Measurements from ENCODE around the gene CCDC81.

Gene CCDC81

DNA sequence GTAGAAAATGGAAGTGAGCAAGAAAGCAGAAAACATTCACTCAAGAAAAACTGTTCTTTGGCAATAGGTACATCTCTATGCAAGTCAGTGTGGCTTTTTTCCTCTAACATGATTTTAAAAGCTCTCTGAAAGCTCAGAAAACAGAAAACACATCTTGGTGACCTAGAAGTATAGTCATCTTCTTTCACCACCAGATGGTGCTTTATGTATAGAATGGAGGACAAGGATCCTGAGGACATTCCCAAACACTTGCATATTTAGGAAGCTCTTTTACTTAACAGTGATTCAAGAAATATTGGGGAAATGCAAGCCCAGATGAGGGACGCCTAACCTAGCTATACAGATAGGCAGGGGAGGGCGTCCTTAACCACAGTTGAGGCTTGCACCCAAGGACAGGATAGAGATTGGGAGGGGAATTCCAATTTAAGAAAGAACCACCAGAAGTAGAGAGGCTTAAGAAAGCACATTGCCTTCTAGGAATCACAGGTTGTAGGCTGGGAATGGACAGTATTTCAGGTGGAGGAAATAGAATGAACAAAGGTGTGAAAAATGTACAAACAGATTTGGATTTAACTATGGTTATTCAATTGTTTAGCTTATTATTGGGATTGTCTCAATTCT, 13.8 kb upstream of the CCDC81 start:
- Histone ChIP-seq H3K36me3 (replicated peaks; ENCODE audit: low read depth, low read length) (no peaks in the 10 kb centered on the region), H3K9ac (ENCODE audit: low read length) (no peak overlapping the region), H3K4me3 (ENCODE audit: low read length) (no peak overlapping the region), H2AFZ (ENCODE audit: low read depth, low read length) (no peak overlapping the region), H3K9me3 (ENCODE audit: insufficient read depth, low read length) (0 out of 2 replicates have a peak, but pooled peaks cover 5% of the 10 kb centered on the region), H3K4me1 (ENCODE audit: low read length) (no peaks in the 10 kb centered on the region), H3K79me2 (ENCODE audit: low read length) (no peaks in the 10 kb centered on the region), H4K20me1 (ENCODE audit: insufficient read depth, low read length) (no peaks in the 10 kb centered on the region), H3K27ac (ENCODE audit: low read length) (no peak overlapping the region), H3K27me3 (ENCODE audit: low read depth, low read length) (no peaks in the 10 kb centered on the region), H3K4me2 (ENCODE audit: low read length) (no peak overlapping the region)
- TF ChIP-seq, protein P1, sequence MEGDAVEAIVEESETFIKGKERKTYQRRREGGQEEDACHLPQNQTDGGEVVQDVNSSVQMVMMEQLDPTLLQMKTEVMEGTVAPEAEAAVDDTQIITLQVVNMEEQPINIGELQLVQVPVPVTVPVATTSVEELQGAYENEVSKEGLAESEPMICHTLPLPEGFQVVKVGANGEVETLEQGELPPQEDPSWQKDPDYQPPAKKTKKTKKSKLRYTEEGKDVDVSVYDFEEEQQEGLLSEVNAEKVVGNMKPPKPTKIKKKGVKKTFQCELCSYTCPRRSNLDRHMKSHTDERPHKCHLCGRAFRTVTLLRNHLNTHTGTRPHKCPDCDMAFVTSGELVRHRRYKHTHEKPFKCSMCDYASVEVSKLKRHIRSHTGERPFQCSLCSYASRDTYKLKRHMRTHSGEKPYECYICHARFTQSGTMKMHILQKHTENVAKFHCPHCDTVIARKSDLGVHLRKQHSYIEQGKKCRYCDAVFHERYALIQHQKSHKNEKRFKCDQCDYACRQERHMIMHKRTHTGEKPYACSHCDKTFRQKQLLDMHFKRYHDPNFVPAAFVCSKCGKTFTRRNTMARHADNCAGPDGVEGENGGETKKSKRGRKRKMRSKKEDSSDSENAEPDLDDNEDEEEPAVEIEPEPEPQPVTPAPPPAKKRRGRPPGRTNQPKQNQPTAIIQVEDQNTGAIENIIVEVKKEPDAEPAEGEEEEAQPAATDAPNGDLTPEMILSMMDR (IDR thresholded peaks at IDR 0.05; ENCODE audit: low read depth, low read length): peak; percentile 26
- no peak for TF ChIP-seq EZH2phosphoT487 (IDR thresholded peaks at IDR 0.05; ENCODE audit: low read depth)

DNA sequence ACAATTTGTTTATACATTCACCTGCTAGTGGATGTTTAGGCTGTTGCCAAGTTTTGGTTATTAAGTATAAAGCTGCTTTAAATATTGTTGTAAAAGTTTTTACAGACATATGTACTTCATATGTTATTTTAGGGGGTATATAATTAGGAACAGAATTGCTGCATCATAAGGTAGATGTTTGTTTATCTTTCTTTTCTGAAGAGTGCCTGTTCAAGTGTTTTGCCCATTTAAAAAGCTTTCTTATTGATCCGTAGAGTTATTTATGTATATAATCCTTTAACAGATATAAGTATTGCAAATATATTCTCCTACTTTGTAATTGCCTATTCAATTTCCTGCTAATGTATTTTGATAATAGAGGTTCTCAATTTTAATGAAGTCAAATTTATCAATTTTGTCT, 11.3 kb upstream of the CCDC81 start:
- H3K9me3 ChIP-seq (ENCODE audit: insufficient read depth, low read length): 0 out of 2 replicates have a peak, but pooled peaks cover 5% of the 10 kb centered on the region
- H3K4me1 ChIP-seq (ENCODE audit: low read length): no peaks in the 10 kb centered on the region
- H3K4me2 ChIP-seq (ENCODE audit: low read length): no peak overlapping the region
- no peak overlapping the region for H2AFZ ChIP-seq (ENCODE audit: low read depth, low read length)
- H3K27me3 ChIP-seq (ENCODE audit: low read depth, low read length): no peaks in the 10 kb centered on the region
- no peaks in the 10 kb centered on the region for H3K79me2 ChIP-seq (ENCODE audit: low read length)
- no peak overlapping the region for H3K4me3 ChIP-seq (ENCODE audit: low read length)
- no peaks in the 10 kb centered on the region for H3K36me3 ChIP-seq (replicated peaks; ENCODE audit: low read depth, low read length)
- H3K9ac ChIP-seq (ENCODE audit: low read length): no peak overlapping the region
- no peaks in the 10 kb centered on the region for H4K20me1 ChIP-seq (ENCODE audit: insufficient read depth, low read length)
- no peak overlapping the region for H3K27ac ChIP-seq (ENCODE audit: low read length)
- no peak for TF ChIP-seq EZH2phosphoT487 (IDR thresholded peaks at IDR 0.05; ENCODE audit: low read depth)
- TF ChIP-seq, protein P1 (IDR thresholded peaks at IDR 0.05; ENCODE audit: low read depth, low read length): no peak

DNA sequence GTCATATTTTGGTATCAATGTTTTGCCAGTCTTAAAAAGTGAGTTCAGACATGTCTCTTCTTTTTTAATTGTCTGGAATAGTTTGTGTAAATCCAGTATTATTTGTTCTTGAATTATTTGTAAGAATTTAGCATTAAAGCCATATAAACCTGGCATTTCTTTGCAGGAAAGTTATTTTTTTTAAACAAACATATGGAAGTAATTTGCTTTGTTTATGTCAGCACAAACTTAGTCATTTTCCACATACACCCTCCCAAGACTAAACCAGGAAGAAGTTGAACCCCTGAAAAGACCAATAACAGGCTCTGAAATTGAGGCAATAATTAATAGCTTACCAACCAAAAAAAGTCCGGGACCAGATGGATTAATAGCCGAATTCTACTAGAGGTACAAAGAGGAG, 9.1 kb upstream of the CCDC81 start:
- no peaks in the 10 kb centered on the region for H3K36me3 ChIP-seq (replicated peaks; ENCODE audit: low read depth, low read length)
- no peaks in the 10 kb centered on the region for H3K4me1 ChIP-seq (ENCODE audit: low read length)
- no peak overlapping the region for H3K4me2 ChIP-seq (ENCODE audit: low read length)

DNA sequence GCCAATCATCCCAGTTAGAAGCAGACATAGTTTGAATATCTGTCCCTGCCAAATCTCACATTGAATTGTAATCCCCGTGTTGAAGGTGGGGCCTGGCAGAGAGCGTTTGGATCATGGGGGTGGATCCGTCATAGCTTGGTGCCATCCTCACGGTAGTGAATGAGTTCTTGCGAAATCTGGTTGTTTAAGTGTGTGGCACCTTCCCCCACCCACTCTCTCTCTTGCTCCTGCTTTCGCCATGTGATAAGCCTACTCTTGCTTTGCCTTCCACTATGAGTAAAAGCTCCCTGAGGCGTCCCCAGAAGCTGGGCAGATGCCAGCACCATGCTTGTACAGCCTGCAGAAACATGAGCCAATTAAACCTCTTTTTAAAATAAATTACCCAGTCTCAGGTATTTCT, 5.0 kb upstream of the CCDC81 start:
- Histone ChIP-seq H4K20me1 (ENCODE audit: insufficient read depth, low read length) (no peaks in the 10 kb centered on the region), H3K9ac (ENCODE audit: low read length) (no peak overlapping the region), H3K27ac (ENCODE audit: low read length) (no peak overlapping the region), H2AFZ (ENCODE audit: low read depth, low read length) (no peak overlapping the region), H3K79me2 (ENCODE audit: low read length) (no peaks in the 10 kb centered on the region), H3K4me2 (ENCODE audit: low read length) (no peak overlapping the region), H3K4me1 (ENCODE audit: low read length) (no peaks in the 10 kb centered on the region), H3K4me3 (ENCODE audit: low read length) (no peak overlapping the region), H3K27me3 (ENCODE audit: low read depth, low read length) (no peaks in the 10 kb centered on the region), H3K9me3 (ENCODE audit: insufficient read depth, low read length) (no peaks in the 10 kb centered on the region), H3K36me3 (replicated peaks; ENCODE audit: low read depth, low read length) (no peaks in the 10 kb centered on the region)
- TF ChIP-seq, protein P1 (IDR thresholded peaks at IDR 0.05; ENCODE audit: low read depth, low read length): no peak
- TF ChIP-seq EZH2phosphoT487 (IDR thresholded peaks at IDR 0.05; ENCODE audit: low read depth): no peak

More for the DNA sequence above, 9.1 kb upstream of the CCDC81 start:
- H3K27ac ChIP-seq (ENCODE audit: low read length): no peak overlapping the region
- H3K9ac ChIP-seq (ENCODE audit: low read length): no peak overlapping the region
- no peak overlapping the region for H2AFZ ChIP-seq (ENCODE audit: low read depth, low read length)
- H3K4me3 ChIP-seq (ENCODE audit: low read length): no peak overlapping the region
- H3K79me2 ChIP-seq (ENCODE audit: low read length): no peaks in the 10 kb centered on the region
- 0 out of 2 replicates have a peak, but pooled peaks cover 5% of the 10 kb centered on the region for H3K9me3 ChIP-seq (ENCODE audit: insufficient read depth, low read length)
- TF ChIP-seq, protein P1 (IDR thresholded peaks at IDR 0.05; ENCODE audit: low read depth, low read length): no peak
- no peak for TF ChIP-seq EZH2phosphoT487 (IDR thresholded peaks at IDR 0.05; ENCODE audit: low read depth)
- H3K27me3 ChIP-seq (ENCODE audit: low read depth, low read length): no peaks in the 10 kb centered on the region
- H4K20me1 ChIP-seq (ENCODE audit: insufficient read depth, low read length): no peaks in the 10 kb centered on the region

All from OCI-LY3 (cell line).